ENCODE measurements around the gene CLIP2. TPM values are rescaled to one million over a fixed set of nuclear protein-coding genes. Genes with fewer than 3 reads are reported as not detected.
A peak's percentile ranks its signal among the peaks of the same experiment; 100 is the strongest.
"Not testable (repeated sequence)": the region's sequence is repeated elsewhere in the genome, so short reads cannot be mapped to it uniquely, and the experiment has no call there.

Gene CLIP2
- total RNA-seq, 1 donor from 2014 or later, result 61.7 TPM

- TF ChIP-seq CTCF (IDR thresholded peaks at IDR 0.05), result no peak
- DNase-seq (no peak), ATAC-seq (ENCODE audit: low read depth) (no peak)
- Mint-ChIP-seq H3K27me3 (no peaks in the 10 kb centered on the region), H3K9me3 (no peaks in the 10 kb centered on the region), H3K4me1 (peaks cover 38% of the 10 kb centered on the region), H3K4me3 (no peak overlapping the region), H3K27ac (no peak overlapping the region), H3K36me3 (ENCODE audit: low read depth) (no peaks in the 10 kb centered on the region)
- intact Hi-C loops (cut with micrococcal nuclease), result loop anchor here (5.0 kb wide), 1 partner anchor 63 kb away; no protein-coding TSS in a partner anchor
- ChIA-PET POLR2A (no interaction called here), CTCF (no interaction called here)
Measured at GRCh38 chr7:74309181-74309580, 20.0 kb downstream of the CLIP2 start.

DNA sequence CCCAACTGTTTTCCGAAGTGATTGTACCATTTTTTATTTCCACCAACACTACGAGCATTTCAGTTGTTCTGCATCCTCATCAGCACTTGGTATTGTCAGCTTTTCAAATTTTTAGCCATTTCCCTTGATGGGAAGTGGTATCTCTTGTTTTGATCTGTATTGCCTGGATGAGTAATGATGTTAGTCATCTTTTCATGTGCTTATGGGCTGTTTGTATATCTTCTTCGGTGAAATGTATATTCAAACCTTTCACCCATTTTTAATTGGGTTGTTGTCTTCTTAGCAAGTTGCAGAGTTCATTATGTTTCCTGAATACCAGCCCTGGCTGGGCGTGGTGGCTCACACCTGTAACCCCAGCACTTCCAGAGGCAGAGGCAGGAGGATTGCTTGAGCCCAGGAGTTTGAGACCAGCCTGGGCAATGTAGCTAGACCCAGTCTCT, 22.1 kb downstream of the CLIP2 start:
- ATAC-seq (ENCODE audit: low read depth), result no peak
- CTCF ChIA-PET, result interaction anchor here (1.0 kb wide), 1 partner anchor 285 kb away, joined by 3 read pairs; no protein-coding TSS in a partner anchor
- no peak for DNase-seq
- Mint-ChIP-seq H3K27me3 (no peaks in the 10 kb centered on the region), H3K36me3 (ENCODE audit: low read depth) (no peaks in the 10 kb centered on the region), H3K4me3 (no peak overlapping the region), H3K9me3 (no peaks in the 10 kb centered on the region), H3K27ac (no peak overlapping the region), H3K4me1 (peaks cover 28% of the 10 kb centered on the region)
- TF ChIP-seq CTCF (IDR thresholded peaks at IDR 0.05), result no peak
- intact Hi-C loops (cut with micrococcal nuclease), result no loop called here
- POLR2A ChIA-PET, result interaction anchor here (1.2 kb wide), 1 partner anchor 35 kb away, joined by 6 read pairs; no protein-coding TSS in a partner anchor

DNA sequence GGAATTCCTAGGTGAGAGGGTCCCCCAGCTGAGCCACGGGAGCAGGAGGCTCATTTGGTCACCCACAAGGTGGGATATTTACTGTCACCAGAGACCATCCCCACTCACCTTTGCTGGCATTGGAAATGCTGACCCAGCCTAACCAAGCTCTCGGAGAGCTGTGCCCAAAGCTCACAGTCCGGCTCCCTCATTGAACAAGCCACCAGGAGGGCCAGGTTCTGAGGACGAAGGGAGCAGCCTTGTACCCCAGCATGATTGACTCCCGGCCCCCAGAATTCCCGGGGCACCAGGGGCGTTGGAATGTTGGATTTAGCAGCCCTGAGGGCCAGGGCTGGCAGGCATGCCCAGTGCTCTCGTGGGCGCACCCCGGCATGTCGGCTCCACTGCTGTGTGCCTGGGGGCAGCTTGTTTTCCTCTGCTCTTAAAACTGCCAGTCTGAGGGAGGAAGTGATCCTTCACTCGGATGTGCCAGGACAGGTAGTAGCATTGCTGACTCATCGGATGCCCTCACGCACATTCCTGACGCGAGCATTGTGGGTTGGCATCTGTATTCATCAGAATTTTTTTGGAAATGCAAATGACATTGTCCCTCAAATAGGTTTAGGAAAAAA, 23.3 kb downstream of the CLIP2 start:
- no peaks in the 10 kb centered on the region for H3K9me3 Mint-ChIP-seq
- H3K4me3 Mint-ChIP-seq, result no peak overlapping the region
- H3K36me3 Mint-ChIP-seq (ENCODE audit: low read depth), result peaks cover 4% of the 10 kb centered on the region
- peaks cover 18% of the 10 kb centered on the region for H3K4me1 Mint-ChIP-seq
- no peak for TF ChIP-seq CTCF (IDR thresholded peaks at IDR 0.05)
- peak; percentile 54 for ATAC-seq (ENCODE audit: low read depth)
- ChIA-PET POLR2A (interaction anchor here (0.7 kb wide), 1 partner anchor 36 kb away, joined by 3 read pairs; no protein-coding TSS in a partner anchor), CTCF (no interaction called here)
- no peak for DNase-seq
- no peaks in the 10 kb centered on the region for H3K27me3 Mint-ChIP-seq
- intact Hi-C loops (cut with micrococcal nuclease), result no loop called here
- no peak overlapping the region for H3K27ac Mint-ChIP-seq

- intact Hi-C loops (cut with micrococcal nuclease); POLR2A ChIA-PET; DNase-seq; H3K27me3 Mint-ChIP-seq; H3K27ac Mint-ChIP-seq; H3K9me3 Mint-ChIP-seq; H3K4me3 Mint-ChIP-seq; ATAC-seq (ENCODE audit: low read depth): not testable (repeated sequence)
- peaks cover 31% of the 10 kb centered on the region for H3K36me3 Mint-ChIP-seq (ENCODE audit: low read depth)
- H3K4me1 Mint-ChIP-seq, result peaks cover 25% of the 10 kb centered on the region
- CTCF ChIA-PET, result interaction anchor here (1.3 kb wide), 1 partner anchor 110 kb away, joined by 3 read pairs; no protein-coding TSS in a partner anchor
Measured at GRCh38 chr7:74315891-74316290, 26.7 kb downstream of the CLIP2 start.

- Mint-ChIP-seq H3K4me1 (peaks cover 18% of the 10 kb centered on the region), H3K36me3 (ENCODE audit: low read depth) (peaks cover 35% of the 10 kb centered on the region), H3K9me3 (no peaks in the 10 kb centered on the region), H3K27ac (no peak overlapping the region), H3K27me3 (no peaks in the 10 kb centered on the region), H3K4me3 (no peak overlapping the region)
- intact Hi-C loops (cut with micrococcal nuclease), result no loop called here
- TF ChIP-seq CTCF (IDR thresholded peaks at IDR 0.05), result no peak
- ChIA-PET POLR2A (no interaction called here), CTCF (interaction anchor here (0.5 kb wide), 1 partner anchor 751 kb away, joined by 3 read pairs; no protein-coding TSS in a partner anchor)
- ATAC-seq (ENCODE audit: low read depth) (no peak), DNase-seq (no peak)
Measured at GRCh38 chr7:74317146-74317782, 28.1 kb downstream of the CLIP2 start.

Measured in activated B cell treated with CpG ODN at 0.5 μM for 24 hours (primary cell).